IMR-90 (cell line): ENCODE results near the gene CFAP97. TPM values are rescaled to one million over a fixed set of nuclear protein-coding genes. Genes with fewer than 3 reads are reported as not detected.
A peak's percentile ranks its signal among the peaks of the same experiment; 100 is the strongest.
"Not testable (repeated sequence)": the region's sequence is repeated elsewhere in the genome, so short reads cannot be mapped to it uniquely, and the experiment has no call there.

Source experiments
- ATAC-seq: fragments of 200-7000 bp; cut with Tn5 transposase; 2 replicates; pipeline ENCODE4 v1.9.1; 2020; ENCODE audit warnings: low read depth, mild to moderate bottlenecking, moderate library complexity
- BruUV-seq: library from RNA; stranded (reverse); fragments of 400-500 nt; replicated peaks from 2 replicates; lab custom pipeline; 2021; lab: Mats Ljungman, UMichigan
- CTCF ChIA-PET: fragments of 300-600 bp; formaldehyde crosslinking; extraction: SDS; loops from one replicate; lab custom pipeline; 2021; ENCODE audit warnings: antibody characterized with exemption; lab: Yijun Ruan, JAX
- POLR2A ChIA-PET: fragments of 300-600 bp; sonication (Branson Sonifier 250); formaldehyde crosslinking; loops from one replicate; lab custom pipeline; 2022; ENCODE audit warnings: antibody characterized with exemption; ENCODE audit not compliant: unreplicated experiment; lab: Charles Lee
- DNase-seq: peaks from one replicate; pipeline ENCODE4 v3.0.0; 2013
- H2AFZ ChIP-seq: replicated peaks from 2 replicates; pipeline ENCODE3; 2013; ENCODE audit warnings: low read length, mild to moderate bottlenecking; ENCODE audit not compliant: poor library complexity
- H2AK5ac ChIP-seq: 2 replicates; pipeline ENCODE4 v1.6.1; 2013; ENCODE audit warnings: low read depth, low read length, inconsistent platforms
- H2AK9ac ChIP-seq: replicated peaks from 2 replicates; pipeline ENCODE3; 2013; ENCODE audit warnings: mild to moderate bottlenecking, low read depth, low read length, moderate library complexity; ENCODE audit not compliant: poor library complexity
- H2BK120ac ChIP-seq: 2 replicates; pipeline ENCODE4 v1.6.1; 2013; ENCODE audit warnings: low read depth, low read length, inconsistent platforms
- H2BK15ac ChIP-seq: 3 replicates; pipeline ENCODE4 v1.6.1; 2013; ENCODE audit warnings: low read depth, low read length, inconsistent platforms
- H2BK20ac ChIP-seq: 2 replicates; pipeline ENCODE4 v1.6.1; 2013; ENCODE audit warnings: low read depth, mild to moderate bottlenecking, inconsistent platforms, low read length, moderate library complexity
- H2BK5ac ChIP-seq: 2 replicates; pipeline ENCODE4 v1.6.1; 2013; ENCODE audit warnings: mild to moderate bottlenecking, low read depth, low read length, inconsistent platforms; ENCODE audit not compliant: poor library complexity, severe bottlenecking
- H3K14ac ChIP-seq: replicated peaks from 2 replicates; pipeline ENCODE4 v1.6.1; 2013; ENCODE audit warnings: low read depth, low read length, inconsistent platforms
- H3K18ac ChIP-seq: 2 replicates; pipeline ENCODE4 v1.6.1; 2013; ENCODE audit warnings: low read depth, low read length, control low read depth
- H3K23ac ChIP-seq: 2 replicates; pipeline ENCODE4 v1.6.1; 2013; ENCODE audit warnings: low read depth, low read length, inconsistent platforms
- H3K27ac ChIP-seq: 2 replicates; pipeline ENCODE4 v1.5.1; 2013; ENCODE audit warnings: mild to moderate bottlenecking, control low read depth, low read length; ENCODE audit not compliant: insufficient read depth
- H3K27me3 ChIP-seq: 2 replicates; pipeline ENCODE4 v1.6.1; 2013; ENCODE audit warnings: low read length; ENCODE audit not compliant: control insufficient read depth, insufficient read depth
- H3K36me3 ChIP-seq: 2 replicates; pipeline ENCODE4 v1.6.1; 2013; ENCODE audit warnings: low read length, mixed read lengths; ENCODE audit not compliant: control insufficient read depth, insufficient read depth
- H3K4ac ChIP-seq: 2 replicates; pipeline ENCODE4 v1.6.1; 2013; ENCODE audit warnings: low read depth, low read length, inconsistent platforms
- H3K4me1 ChIP-seq: 2 replicates; pipeline ENCODE4 v1.6.1; 2013; ENCODE audit warnings: low read length, mixed read lengths; ENCODE audit not compliant: control insufficient read depth, insufficient read depth
- H3K4me2 ChIP-seq: 2 replicates; pipeline ENCODE4 v1.6.1; 2013; ENCODE audit warnings: low read depth, mild to moderate bottlenecking, control low read depth, low read length, moderate library complexity
- H3K4me3 ChIP-seq: 2 replicates; pipeline ENCODE4 v1.5.1; 2013; ENCODE audit warnings: low read depth, mild to moderate bottlenecking, control low read depth, low read length, moderate library complexity; ENCODE audit not compliant: insufficient read depth
- H3K56ac ChIP-seq: 2 replicates; pipeline ENCODE4 v1.6.1; 2013; ENCODE audit warnings: low read length, inconsistent platforms; ENCODE audit not compliant: insufficient read depth; ENCODE audit errors: extremely low read depth
- H3K79me1 ChIP-seq, 2 experiments: 2 replicates each; pipeline ENCODE4 v1.6.1; 2013; ENCODE audit warnings: low read length in 2 of 2, inconsistent platforms in 1 of 2, low read depth in 1 of 2
- H3K9ac ChIP-seq: 2 replicates; pipeline ENCODE4 v1.6.1; 2013; ENCODE audit warnings: low read depth, low read length, control low read depth
- H3K9me1 ChIP-seq: 2 replicates; pipeline ENCODE4 v1.6.1; 2013; ENCODE audit warnings: low read length, inconsistent platforms; ENCODE audit not compliant: insufficient read depth
- H3K9me3 ChIP-seq: 2 replicates; pipeline ENCODE4 v1.6.1; 2013; ENCODE audit warnings: low read length; ENCODE audit not compliant: control insufficient read depth, insufficient read depth
- H4K20me1 ChIP-seq: 2 replicates; pipeline ENCODE4 v1.6.1; 2013; ENCODE audit warnings: low read length, inconsistent platforms; ENCODE audit not compliant: insufficient read depth
- H4K5ac ChIP-seq: 2 replicates; pipeline ENCODE4 v1.6.1; 2013; ENCODE audit warnings: mild to moderate bottlenecking, low read depth, low read length, control low read depth
- H4K8ac ChIP-seq, 2 experiments: 2 replicates each; pipeline ENCODE4 v1.6.1; 2013; ENCODE audit warnings: low read depth in 2 of 2, low read length in 2 of 2, control low read depth in 1 of 2, inconsistent platforms in 1 of 2
- H4K91ac ChIP-seq: 2 replicates; pipeline ENCODE4 v1.6.1; 2013; ENCODE audit warnings: low read depth, low read length, inconsistent platforms; ENCODE audit not compliant: insufficient read depth
- CEBPB ChIP-seq: IDR thresholded peaks from 2 replicates; pipeline ENCODE4 v1.6.1; 2012; ENCODE audit warnings: low read depth, low read length, improper control_type of control experiment
- RCOR1 ChIP-seq: IDR thresholded peaks from 2 replicates; pipeline ENCODE4 v1.6.1; 2012; ENCODE audit warnings: mild to moderate bottlenecking, low read length, improper control_type of control experiment; ENCODE audit not compliant: insufficient replicate concordance
- WGBS, 2 experiments: methylation state at CpG; one replicate each; pipeline versions ENCODE4 v1.1.5 to v1.1.7; 2013; ENCODE audit warnings: missing lambda C conversion rate in 2 of 2; ENCODE audit not compliant: insufficient read length in 1 of 2; ENCODE audit errors: extremely low coverage in 2 of 2; 5-methylcytosine and 5-hydroxymethylcytosine counted together
- dilution Hi-C: fragments of 300-500 bp; cut with HindIII; formaldehyde crosslinking; loops from one replicate; pipeline ENCODE4 v1.14.3; 2018; ENCODE audit warnings: low sequenced_read_pairs; ENCODE audit not compliant: unreplicated experiment
- in situ Hi-C: fragments of 300-500 bp; cut with MboI; formaldehyde crosslinking; loops from 3 replicates; pipeline ENCODE4 v1.14.3; 2019; ENCODE audit warnings: low sequenced_read_pairs, inconsistent platforms, mixed read lengths
- intact Hi-C: fragments of 100-400 bp; cut with micrococcal nuclease; formaldehyde crosslinking; loops from 2 replicates; pipeline ENCODE4 v1.10.0; 2022
- polyA plus RNA-seq, 3 experiments: library from polyadenylated mRNA; depleted of rRNA; stranded (reverse); fragments of >200 nt; gene quantifications; 2 replicates each; pipeline ENCODE4 v1.2.3, GENCODE V29; 2012; ENCODE audit warnings: low replicate concordance in 1 of 3
- total RNA-seq: library from RNA; depleted of rRNA; stranded (reverse); fragments of >200 nt; gene quantifications from 2 replicates; pipeline ENCODE4 v1.2.3, GENCODE V29; 2012

Gene CFAP97
- total and polyA plus RNA-seq, 2 of the 4 experiments (the other 2 are of a cell fraction) = 14.5 to 16.0 TPM

DNA sequence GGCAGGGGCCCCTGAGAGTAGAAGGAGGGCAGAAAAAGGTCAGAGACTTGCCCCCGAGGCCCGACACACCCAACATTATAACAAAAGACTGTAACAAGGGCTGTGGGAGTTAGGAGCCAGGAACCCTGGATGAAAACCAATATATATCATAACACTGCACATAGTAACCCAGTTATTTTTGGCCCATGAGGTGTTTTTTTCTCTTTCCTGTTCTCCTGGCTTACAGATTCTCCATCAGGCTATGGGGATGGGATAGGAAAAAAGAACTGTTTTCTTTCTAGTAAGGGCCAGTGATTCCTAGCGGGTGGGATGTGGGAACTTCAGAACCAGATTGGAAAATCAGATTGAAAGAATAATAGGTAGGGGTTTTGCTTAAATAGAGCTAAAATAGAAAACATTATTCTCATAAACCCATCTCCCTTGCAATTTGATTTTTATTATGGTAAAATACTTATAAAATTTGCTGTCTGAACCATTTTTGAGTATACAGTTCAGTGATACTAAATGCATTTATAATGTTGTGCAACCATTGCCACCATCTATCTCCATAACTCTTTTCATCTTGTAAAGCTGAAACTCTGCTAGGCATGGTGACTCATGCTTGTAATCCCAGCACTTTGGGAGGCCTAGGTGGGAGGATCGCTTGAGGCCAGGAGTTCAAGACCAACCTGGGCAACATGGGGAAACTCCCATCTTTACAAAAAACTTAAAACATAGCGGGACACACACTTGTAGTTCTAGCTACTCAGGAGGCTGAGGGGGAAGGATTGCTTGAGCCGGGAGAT, 39.1 kb upstream of the CFAP97 start:
- CTCF ChIA-PET = no interaction called here
- H3K9ac ChIP-seq = no peak overlapping the region
- no peak overlapping the region for H3K4ac ChIP-seq
- ATAC-seq (no peak), DNase-seq (peak; percentile 26)
- no peak overlapping the region for H2BK120ac ChIP-seq
- H3K14ac ChIP-seq = no peak overlapping the region
- no CpG with 5 or more reads among the region's 6 CpGs for WGBS, 2 experiments
- H2BK5ac ChIP-seq = no peak overlapping the region
- H3K4me3 ChIP-seq = no peak overlapping the region
- H3K4me1 ChIP-seq = peaks cover 6% of the 10 kb centered on the region
- H4K91ac ChIP-seq = no peak overlapping the region
- H4K20me1 ChIP-seq = peaks cover 3% of the 10 kb centered on the region; the same call in 1 of the 2 replicates
- TF ChIP-seq CEBPB (peak; percentile 43; the same call in 1 of the 2 replicates), RCOR1 (no peak)
- H3K18ac ChIP-seq = no peak overlapping the region
- no peaks in the 10 kb centered on the region for H3K9me3 ChIP-seq
- H3K27ac ChIP-seq = no peak overlapping the region
- BruUV-seq = no TSS peak
- intact Hi-C loops (no loop called here), dilution Hi-C loops (no loop called here), in situ Hi-C loops (no loop called here)
- POLR2A ChIA-PET = no interaction called here
- H3K9me1 ChIP-seq = peaks cover 3% of the 10 kb centered on the region; the same call in 1 of the 2 replicates
- H2AFZ ChIP-seq = no peak overlapping the region
- no peaks in the 10 kb centered on the region for H3K36me3 ChIP-seq
- H4K5ac ChIP-seq = no peak overlapping the region
- H3K23ac ChIP-seq = no peak overlapping the region
- H2AK9ac ChIP-seq = no peak overlapping the region
- H3K27me3 ChIP-seq = no peaks in the 10 kb centered on the region
- H4K8ac ChIP-seq = no peak overlapping the region
- no peak overlapping the region for H2AK5ac ChIP-seq
- peaks cover 18 to 24% of the 10 kb centered on the region in 2 experiments for H3K79me1 ChIP-seq
- H2BK20ac ChIP-seq = no peak overlapping the region
- H3K4me2 ChIP-seq = no peak overlapping the region
- no peak overlapping the region for H3K56ac ChIP-seq
- no peak overlapping the region for H2BK15ac ChIP-seq

DNA sequence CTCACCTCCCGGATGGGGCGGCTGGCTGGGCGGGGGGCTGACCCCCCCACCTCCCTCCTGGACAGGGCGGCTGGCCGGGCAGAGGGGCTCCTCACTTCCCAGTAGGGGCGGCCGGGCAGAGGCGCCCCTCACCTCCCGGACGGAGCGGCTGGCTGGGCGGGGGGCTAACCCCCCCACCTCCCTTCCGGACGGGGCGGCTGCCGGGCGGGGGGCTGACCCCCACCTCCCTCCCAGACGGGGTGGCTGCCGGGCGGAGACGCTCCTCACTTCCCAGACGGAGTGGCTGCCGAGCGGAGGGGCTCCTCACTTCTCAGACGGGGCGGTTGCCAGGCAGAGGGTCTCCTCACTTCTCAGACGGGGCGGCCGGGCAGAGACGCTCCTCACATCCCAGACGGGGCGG, 36.7 kb upstream of the CFAP97 start:
- ATAC-seq, H3K27ac ChIP-seq, H3K9ac ChIP-seq, CTCF ChIA-PET, H3K14ac ChIP-seq, H2AK9ac ChIP-seq, H3K23ac ChIP-seq, intact Hi-C loops, H4K20me1 ChIP-seq, H3K4me3 ChIP-seq, dilution Hi-C loops, BruUV-seq, H3K27me3 ChIP-seq, H3K56ac ChIP-seq, H3K4me2 ChIP-seq, H2BK20ac ChIP-seq, H3K4ac ChIP-seq, H2AFZ ChIP-seq, H4K8ac ChIP-seq, H2BK15ac ChIP-seq, POLR2A ChIA-PET, H4K91ac ChIP-seq, H3K9me3 ChIP-seq, in situ Hi-C loops, DNase-seq, H2AK5ac ChIP-seq, H2BK120ac ChIP-seq, H3K18ac ChIP-seq, H2BK5ac ChIP-seq, H4K5ac ChIP-seq, H3K9me1 ChIP-seq, H3K36me3 ChIP-seq: not testable (repeated sequence)
- no CpG with 5 or more reads among the region's 32 CpGs for WGBS, 2 experiments
- H3K4me1 ChIP-seq = peaks cover 10% of the 10 kb centered on the region
- H3K79me1 ChIP-seq = peaks cover 16 to 36% of the 10 kb centered on the region in 2 experiments
